GM21423 (cell line): ENCODE results near the gene SETD3.

Experiments used
- ATAC-seq: cut with Tn5 transposase; IDR thresholded peaks from one replicate; pipeline ENCODE4 v1.9.1; 2021; ENCODE audit warnings: mild to moderate bottlenecking, moderate library complexity; ENCODE audit not compliant: unreplicated experiment

Gene SETD3

DNA sequence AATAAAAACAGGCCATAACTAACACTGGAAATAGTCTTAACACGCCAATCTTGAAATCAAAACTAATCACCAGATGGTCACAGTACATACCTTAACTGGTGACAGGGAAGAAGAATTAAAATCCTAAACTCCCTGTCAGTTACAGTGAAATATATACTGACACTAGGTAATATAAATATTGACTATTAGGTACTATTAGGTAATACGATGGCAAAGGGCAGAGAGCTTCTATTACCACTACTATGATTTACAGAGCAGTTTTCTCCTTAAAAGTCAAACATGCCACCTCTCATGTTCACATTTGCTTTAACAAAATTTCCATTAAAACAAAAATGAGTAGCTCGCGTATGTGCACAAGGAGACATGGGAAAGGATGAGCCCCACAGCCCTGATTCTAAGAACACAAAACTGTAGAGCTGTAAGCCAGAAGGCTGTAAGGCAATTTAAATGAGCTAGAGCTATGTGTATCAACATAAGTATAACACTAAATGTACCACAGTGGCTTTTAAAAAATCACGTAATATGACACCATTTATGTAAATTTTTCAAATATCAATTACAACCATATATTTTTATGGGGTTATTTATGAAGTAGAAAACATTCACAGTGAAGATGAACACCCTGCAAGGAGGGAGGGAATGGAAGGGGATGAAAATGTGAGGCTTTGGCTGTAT lies 19.1 kb downstream of the SETD3 start:
- ATAC-seq = no peak

DNA sequence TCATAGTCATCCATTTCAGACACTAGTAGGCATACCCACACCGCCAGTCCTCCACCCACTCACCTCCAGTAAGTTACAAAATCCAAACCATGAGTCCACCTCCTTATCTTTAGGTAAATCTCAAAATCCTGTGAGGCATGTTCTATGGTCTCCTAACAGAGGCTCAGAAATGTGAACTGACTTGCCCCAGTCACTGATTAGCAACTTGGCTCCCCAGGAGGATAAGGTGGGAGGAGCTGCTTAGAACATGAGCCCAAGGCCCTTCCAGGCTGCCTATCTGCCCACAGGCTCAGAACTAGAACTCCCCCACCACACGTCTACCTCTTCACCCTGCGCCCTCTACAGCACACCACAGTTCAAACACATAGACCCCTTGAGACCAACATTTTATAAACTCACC lies 19.9 kb downstream of the SETD3 start:
- ATAC-seq = no peak

DNA sequence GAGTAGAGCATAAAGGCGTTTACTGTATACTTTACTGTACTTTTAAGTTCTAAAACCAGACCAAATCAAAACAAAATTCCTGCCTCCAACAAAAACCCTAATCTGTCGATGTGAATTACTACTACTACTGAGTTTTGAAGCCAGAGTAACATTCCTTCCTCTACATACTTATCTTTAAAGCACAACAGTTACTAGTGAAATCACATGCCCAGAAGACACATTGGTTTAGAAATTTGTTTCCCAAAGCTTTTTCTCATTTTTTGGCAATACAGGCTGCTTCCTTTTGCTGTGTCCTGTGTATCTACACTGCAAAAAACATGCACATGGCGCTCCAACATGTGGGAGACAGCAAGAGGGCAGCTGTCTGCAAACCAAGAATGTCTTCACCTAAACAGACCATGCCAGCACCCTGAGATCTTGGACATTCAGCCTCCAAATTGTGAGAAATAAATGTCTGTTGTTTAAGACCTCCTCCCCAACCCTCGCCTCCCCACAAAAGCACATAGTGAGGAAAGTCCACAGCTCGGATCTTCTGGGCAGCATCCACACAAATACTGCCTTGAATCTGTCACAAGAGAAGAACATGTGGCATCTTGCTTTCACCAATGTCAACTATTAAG lies 21.1 kb downstream of the SETD3 start:
- ATAC-seq = no peak

DNA sequence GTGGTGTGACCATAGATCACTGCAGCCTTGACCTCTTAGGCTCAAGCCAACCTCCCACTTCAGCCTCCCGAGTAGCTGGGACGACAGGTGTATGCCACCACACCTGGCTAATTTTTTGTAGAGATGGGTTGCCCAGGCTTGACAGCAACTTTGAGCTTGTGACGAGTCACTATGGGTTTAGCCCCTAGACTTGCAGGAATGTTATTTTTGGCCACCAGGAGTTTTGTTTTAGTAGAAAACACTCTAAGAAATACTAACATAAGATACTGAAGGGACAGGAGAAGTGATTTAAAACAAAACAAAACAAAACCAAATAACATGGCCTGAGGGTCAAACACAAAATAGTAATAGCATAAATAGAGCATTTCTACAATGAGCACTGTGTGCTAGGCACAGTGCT lies 26.4 kb downstream of the SETD3 start:
- no peak for ATAC-seq

DNA sequence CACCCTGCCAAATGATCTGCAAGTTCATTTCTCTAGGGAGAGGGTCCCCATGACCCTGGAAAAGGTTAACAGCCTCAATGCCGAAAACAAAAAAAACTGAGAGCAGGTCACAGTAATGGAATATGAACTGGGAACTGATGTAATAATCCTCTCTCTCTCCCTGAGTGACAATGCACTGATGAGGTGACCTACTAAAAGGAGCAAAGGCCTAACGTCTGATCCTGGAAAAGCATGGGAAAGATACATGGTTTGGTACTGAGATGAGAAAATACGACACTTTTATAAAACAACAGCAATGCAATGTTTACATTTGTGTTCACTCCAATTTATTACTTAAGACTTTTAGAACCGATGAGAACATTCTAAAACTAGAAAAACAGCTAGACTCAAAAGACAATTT lies 27.7 kb downstream of the SETD3 start:
- no peak for ATAC-seq

DNA sequence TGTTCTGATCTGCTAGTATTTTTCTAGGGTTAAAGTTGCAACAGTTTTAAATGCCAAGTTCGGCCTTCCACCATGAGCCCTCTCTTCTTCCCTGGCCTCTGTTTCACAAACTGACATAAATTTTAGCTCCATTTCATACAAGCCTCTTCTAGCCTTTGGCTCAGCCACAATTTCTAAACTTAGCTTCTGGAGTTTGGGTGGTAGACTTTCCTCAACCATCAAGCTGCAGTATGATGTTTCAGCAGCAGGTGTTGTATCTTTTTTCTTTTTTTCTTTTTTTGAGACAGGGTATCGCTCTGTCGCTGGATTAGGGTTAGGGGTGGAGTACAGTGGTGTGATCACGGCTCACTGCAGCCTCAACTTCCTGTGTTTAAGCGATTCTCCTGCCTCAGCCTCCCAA lies 29.4 kb downstream of the SETD3 start:
- ATAC-seq = no peak

DNA sequence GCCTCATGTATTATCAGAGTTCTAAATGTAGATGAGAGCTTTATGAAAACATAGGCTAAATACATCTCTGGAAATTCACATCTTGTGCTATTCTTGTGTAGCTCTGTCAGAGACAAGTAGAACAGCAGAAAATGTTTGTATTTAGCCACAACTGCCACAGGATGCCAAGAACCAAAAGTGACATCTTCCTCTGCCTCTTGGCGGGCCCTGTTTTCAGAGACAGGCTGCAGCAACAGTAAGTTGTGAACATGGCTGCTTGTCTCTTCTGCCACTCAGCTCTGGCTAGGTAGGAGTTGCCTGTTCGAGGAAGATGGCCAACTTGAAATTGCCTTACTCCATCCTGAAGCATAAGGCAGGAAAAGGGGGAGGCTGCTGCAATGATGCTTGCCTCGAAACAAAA lies 30.4 kb downstream of the SETD3 start:
- no peak for ATAC-seq

DNA sequence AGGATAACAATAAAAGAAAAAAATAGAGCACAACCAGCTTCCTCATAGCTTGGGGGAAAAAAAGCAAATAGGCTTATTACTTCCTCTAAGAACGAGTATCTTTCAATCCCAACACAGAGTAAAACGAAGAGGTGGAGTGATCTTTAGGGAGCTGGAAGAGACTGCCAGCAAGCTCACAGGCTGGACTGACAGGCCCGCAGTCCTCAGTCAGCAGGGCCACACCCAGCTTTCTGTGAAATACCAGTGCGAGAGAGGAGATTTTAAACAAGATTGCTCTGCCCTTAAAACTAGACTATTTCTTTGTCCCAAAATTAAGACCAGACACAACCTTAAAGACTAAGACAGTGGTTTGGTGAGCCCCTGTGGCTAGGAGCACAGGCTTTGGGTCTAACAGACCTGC lies 32.9 kb downstream of the SETD3 start:
- ATAC-seq = no peak

DNA sequence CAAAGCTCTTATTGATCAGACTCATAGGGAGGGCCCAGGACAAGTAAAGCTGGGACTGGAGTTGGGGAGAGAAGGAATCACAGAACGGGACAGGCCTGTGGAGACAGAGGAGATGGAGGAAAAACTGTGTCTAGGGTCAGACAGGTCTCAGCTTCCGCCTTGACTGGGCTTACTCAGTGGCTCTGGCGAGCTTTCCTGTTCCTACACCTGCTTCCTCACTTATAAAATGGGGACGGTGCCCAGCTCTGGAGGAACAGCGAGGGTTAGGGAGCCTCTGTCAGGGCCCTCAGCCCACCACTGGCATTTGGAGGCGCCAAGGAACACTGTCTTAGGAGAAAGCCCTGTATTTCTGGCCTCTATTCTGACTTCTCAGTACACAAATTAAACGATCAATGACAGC lies 34.7 kb downstream of the SETD3 start:
- ATAC-seq = no peak

DNA sequence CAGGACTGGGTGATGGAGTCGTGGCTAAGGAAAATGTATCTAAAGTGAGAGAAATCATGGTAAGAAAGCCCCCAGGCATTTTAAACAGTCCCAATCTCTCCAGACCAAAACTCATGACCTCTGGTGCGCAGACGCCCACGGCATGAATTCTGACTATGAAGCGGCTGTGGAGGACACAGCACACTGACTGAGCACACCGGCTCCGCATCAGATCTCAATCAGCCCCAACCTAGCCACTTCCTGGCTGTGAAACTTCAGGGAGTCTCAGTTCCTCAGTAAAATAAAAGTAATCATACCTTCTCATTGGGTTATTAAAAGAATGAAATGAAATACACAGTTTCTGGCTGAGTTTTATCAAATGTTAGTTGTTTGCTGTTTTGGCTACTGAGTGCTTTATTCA lies 38.7 kb downstream of the SETD3 start:
- no peak for ATAC-seq

DNA sequence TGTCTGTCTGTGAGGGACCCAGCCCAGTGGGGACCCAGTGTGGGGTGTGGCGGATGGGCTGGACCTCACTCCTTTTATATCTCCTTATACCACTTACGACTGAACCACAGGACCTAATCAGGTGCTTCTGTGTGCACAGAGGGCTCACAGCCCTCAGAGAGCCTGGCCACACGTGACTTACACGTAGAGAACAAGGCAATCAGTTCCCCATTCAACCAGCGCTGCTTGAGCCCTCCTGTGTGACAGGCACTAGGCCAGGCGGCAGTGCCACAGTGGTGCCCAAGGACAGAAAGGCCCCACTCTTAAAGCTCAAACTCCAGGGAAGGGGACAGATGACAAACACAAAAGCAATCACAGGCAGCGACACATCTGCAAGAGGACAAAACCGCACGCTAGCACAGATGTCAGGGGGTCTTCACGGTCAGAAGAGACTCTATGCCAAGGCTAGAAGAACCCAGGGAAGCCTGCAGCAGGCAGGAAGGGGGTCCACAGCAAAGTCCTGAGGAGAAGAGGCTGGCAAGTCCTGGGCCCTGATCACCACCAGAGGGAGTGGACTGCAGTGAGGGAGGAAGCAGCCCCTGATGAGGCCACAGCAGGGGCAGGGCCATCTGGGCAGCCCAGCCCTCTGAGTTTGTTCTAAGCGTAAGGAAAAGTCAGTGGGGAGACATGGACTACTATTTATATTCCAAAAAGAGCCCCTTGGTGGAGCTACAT lies 39.3 kb downstream of the SETD3 start:
- no peak for ATAC-seq

DNA sequence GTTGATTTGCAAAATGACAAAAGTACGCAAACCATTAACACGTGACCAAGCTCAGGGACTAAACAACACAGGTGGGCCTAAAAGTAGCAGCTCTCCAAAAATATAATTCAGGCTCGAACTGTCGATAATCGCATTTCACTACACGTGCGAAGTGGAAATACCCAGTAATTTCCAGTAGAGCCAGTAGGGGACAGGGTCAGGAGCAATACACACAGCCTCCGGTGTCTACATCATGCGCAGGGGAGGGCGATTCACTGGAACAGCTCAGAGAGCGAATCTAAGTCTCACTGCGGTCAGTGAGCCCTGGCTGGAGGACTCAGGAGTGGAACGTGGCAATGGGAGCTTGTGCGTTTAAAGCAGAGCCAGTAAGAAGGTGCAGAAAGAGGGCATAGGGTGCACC lies 40.4 kb downstream of the SETD3 start:
- no peak for ATAC-seq

DNA sequence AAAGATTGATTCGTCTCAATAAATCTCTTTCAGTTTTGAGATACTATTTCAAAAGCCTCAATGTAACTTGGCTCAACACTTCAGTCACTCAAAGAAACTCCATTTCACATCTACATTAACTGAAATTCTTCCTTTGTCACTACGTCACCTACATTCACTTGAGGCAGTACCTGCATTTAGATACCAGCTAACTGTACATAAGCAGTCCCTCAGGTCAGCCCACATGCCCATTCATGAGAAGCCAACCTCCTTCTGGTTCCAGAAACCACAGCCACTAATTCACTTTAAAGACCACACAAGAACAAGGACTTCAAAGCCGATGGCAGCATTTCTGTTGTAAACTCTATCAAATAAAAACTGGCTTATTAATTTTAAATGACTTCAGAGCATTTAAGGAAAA lies 43.0 kb downstream of the SETD3 start:
- ATAC-seq = no peak

DNA sequence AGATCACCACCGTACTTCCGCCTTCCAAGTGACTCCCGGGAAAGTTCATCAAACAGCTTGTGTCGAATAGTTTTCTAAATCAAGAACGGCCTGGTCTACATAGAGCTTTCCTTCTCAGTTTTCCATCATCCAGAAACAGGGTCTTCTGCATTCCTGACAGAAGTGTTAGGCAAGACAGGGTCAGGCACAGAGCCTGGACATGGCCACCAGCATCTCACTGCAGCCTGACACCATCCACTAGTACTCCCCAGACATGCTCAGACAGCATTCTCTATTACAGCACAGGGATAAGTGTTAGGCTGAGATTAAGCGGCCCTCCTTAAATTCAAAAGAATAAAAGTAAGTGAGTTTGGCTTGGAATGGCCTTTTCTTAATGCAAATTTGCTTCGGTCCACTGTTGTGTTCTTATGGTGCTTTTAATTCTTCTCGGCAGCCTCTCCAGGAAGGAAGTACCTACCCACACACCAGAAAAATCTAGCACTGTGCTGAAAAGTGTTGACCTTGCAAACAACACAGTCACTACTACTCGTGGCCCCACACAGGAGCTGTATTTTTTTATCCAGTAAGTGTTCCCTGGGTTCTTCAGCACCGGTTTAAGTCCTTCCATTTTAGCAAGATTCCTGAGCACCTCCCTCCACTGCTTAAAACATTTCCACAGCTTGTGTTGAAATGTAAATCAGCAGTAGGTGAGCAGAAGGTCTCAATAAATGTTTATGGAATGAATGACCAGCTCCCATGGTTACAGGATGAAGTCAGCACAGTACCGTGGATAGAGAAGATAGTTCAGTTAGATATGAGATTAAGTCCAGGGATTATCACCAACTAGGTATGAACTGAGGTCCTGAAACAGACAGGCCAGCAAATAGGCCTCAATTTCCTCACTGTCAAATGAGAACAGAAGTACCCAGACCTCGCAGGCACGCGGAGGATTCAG lies 44.1 kb downstream of the SETD3 start:
- ATAC-seq = no peak

DNA sequence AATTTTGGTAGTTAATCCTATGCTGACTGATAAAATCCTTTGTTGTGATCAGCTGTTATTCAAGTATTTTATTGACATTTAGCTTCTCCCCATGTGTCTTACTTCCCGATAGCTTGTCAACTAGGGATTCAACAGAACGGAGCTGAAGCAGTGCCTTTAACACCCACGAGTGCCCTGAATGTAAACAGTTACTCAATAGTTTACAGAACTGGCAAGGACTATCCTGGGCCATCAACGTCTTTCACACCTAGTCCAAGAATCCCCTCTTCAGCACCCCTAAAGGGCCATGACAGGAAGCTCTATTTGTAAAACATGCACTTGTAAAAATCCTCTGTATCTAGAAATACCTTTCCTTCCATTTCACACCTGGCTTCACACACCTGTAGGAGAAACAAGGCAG lies 45.3 kb downstream of the SETD3 start:
- no peak for ATAC-seq

DNA sequence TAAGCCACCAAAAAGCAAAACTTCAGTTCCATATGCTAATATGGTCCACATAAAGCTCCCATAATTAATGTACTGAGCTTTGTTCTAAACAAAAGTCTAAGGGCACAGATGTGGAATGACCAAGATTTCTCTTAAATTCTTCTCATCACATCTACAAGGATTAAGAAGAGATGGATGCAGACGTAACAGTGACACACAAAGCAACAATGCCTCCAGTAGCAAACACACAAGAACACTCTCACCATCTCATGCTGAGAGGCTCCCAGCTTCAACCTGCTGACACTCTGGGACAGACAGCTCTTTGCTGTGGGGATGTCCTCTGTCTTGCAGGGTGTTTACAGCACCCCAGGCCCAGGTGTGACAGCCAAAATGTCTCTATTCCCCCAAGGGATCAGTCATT lies 48.2 kb downstream of the SETD3 start:
- ATAC-seq = no peak

DNA sequence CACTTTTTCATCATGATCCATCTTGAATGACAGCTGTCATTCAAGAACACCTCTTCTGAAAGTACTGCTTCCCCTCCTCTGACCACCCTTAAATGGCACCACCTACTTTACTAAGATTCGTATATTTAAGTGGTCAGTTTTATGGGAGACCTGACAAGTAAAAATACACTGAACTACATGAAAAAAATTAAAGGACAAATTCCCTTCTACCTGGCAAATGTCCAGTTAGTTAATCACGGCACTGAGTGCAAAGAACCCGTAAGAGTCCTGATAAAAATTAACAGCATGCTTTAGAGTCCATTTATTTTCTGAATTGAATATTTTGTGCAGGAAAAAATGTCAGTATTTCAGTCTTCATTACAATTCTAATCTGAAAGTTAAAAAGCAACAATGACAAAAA lies 48.7 kb downstream of the SETD3 start:
- ATAC-seq = no peak

DNA sequence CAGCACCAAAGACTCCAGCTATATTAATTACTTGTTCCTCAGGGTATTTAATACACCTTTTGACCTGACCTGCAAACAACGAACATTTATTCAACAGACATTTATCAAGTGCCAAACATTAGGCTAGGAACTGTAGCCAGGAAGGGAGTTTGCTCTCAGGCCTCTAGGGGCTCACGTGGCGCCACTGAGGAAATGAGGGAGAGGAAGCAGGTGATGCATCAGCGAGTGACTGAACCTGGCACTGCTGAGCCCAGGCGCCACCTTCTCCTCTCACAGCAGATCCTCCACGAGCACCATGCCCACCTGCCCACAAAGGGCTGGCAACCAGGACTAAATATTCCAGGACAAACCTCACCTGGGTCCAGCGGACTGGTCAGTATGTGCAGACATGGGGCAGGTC lies 50.2 kb downstream of the SETD3 start:
- no peak for ATAC-seq

DNA sequence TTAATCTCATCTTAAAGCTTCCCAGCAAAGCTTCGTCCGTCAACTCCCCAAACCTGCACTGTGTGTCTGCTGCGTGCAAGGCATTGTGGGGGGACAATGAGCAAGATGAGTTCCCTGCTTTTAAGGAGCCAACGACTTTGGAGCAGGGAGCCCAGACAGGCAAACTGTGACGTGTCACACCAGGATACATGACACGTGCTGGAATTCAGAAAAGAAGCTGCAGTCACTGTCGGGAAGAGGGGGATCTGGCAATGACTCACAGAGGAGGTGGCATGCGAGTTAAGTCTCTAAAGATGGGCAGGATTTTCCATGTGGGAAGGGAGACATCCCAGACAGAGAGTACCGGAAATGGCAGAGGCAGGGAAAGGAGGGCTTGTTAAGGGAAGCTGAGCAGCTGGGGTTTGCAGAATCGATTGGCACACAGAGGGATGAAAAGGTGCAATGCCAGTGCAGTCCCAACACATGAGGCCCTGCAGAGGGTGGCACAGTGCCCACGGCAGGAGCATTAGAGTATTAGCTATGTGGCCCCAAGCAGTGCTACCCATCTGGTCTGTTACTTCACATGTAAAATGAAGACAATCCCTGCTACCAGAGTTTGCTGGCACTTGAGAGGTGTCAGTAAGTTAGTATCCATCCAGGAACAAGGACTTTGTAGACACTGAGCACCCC lies 52.9 kb downstream of the SETD3 start:
- no peak for ATAC-seq

DNA sequence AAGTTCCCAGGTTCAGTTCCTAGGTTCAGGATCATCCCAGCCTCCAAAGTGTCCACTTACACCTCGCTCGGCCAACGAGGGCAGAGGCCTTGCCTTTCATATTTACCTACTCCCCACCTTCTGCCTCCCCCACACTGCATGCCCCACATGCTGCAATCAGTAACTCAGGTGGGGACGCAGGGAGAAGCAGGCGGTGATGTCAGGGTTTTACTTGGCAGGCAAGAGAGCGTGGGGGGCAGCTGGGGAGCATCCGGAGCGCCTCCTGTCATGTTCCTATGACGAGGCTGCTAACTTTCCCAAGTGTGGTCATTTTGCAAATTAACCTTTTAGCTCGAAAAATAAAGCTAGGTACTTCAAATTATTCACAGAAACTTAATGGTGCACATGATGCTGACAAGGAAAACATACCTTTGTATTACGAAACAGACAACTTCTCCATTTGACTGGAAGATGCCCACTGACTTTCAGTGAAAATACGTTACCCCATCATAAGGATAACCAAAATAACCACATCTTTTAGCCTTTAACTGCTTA lies 53.8 kb downstream of the SETD3 start:
- ATAC-seq = no peak

DNA sequence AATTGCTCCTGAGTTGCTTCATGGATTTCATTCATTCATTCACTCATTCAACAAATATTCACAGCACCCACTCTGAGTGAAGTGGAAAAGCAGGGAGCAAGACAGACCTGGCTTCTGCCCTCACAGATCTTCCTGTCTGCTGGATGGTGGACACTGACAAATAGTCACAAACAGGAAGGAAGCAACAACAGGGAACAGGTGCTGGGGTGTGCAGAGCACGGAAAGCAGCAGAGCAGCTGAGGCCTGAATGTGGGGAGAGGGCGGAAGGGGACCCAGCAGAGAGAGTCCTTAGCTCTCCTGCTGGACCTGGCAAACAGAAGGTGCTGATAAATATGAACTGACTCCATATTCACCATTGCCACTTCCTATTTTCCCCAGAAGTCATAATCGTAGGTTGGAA lies 54.4 kb downstream of the SETD3 start:
- no peak for ATAC-seq
